Activated CD8-positive, alpha-beta memory T cell treated with anti-CD3 and anti-CD28 coated beads, Interleukin-2, amount 50 U/mL, for 4 hours (primary cell): ENCODE measurements around the gene TIMMDC1.
"Not testable (repeated sequence)": the region's sequence is repeated elsewhere in the genome, so short reads cannot be mapped to it uniquely, and the experiment has no call there.

Experiments
- DNase-seq: peaks from one replicate; pipeline ENCODE4 v3.0.0-alpha.2; 2020

The TIMMDC1 gene

GRCh38 chr3:119514637-119515036 is 16.3 kb downstream of the TIMMDC1 start:
- DNase-seq, result no peak

- no peak for DNase-seq
Measured at GRCh38 chr3:119517112-119517511, 18.8 kb downstream of the TIMMDC1 start.

DNA sequence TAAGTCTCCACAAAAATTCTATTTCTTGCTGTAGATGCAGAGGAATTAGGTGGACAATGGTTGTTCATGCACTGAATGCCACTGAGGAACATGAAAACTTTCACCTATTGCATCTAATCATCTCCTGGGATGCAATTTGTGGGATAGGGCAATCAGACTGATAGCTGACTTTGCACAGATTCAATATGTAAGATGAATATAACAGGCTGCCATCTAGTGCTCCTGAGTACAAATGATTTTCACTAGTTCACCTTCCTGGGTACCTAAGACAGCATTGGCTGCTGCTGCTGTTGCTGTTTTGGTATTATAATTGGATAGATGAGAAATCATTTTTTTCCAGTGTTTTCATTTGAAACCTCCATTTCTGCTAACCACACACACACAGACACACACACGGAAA is 19.7 kb downstream of the TIMMDC1 start:
- DNase-seq, result no peak

DNA sequence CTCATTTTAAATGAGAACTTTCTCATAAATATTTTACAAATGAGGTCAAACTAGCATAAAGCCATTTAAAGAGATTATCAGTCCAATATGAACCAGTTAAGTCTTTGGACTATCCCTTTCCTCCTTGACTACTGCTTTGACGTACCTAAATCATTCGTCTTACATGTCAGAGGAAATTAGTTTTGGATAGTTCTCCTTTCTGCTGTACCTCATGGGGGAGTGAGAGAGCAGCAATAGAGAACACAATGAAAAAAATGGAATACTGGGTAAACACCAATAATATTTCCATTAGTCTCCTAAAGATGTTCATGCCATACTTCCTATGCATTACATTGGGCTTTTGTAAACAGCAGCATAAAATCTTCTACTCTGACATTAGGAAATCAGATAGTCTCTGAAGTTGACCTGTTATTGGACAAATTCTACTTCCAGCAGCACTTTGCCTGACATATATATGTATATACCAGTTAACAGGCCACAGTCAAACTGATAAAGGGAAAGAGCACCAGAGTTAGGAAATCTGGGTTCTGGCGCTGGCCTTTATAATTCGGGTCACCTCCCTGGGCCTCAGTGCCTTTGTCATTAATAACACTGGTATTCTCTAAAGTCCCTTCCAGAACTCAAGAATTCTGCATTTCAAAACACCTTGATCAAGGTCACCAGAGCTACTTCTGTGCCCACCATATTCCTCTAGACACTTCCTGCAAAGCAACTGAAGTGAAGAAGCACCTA is 26.8 kb downstream of the TIMMDC1 start:
- no peak for DNase-seq

DNA sequence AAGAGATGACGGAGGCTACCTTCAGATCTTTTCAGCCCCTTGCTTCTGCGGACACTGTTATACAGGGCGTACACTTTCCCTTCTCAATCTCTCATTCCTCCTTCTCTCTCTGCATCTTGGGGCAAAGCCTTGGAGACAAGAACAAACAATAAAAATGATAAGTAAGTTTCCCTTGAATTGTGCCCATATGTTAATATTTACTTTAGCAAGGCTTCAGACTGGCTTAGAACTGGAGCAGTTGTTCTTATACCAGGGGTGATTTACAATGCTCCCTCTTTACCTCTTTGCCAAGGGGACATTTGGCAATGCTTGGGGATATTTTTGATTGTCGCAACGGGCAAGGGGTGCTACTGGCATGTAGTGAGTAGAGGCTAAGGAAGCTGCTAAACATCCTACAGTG is 29.4 kb downstream of the TIMMDC1 start:
- DNase-seq, result no peak

DNA sequence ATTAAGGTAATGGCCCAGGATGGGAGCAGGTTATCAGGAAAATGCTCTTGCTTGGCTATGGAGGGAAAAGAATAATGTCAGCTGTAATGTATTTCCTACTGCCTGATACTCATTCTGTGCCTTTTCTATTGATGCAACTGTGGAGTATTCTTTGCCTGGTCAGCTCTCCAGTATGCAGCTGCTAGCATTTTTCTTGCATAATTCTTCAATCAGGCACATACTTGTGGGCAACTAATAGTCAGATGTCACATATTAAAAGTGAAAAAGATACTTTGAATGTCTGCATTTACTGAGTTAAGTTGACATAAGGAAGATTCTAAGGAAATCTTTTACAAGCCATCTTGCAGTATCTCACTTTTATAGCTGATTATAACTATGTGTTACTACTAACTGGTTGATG is 31.5 kb downstream of the TIMMDC1 start:
- no peak for DNase-seq

DNA sequence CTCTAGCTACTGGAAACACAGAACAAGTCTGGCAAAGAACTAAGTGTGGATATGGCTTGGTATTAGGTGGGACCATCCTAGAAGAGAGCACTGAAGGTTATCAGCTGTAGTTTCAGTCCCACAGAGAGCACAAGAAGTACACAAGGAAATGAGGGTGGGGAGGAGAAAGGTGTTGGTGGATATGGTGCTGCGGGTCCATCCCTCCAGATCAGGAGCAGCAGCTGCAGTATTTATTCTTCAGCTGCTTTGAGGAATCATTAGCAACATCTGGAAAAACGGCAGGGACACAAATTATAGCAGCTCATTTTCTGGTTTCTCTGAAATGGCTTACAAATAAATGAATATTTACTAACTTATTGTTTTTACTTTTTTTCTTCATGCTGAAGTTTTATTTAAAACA is 32.1 kb downstream of the TIMMDC1 start:
- DNase-seq, result no peak

DNA sequence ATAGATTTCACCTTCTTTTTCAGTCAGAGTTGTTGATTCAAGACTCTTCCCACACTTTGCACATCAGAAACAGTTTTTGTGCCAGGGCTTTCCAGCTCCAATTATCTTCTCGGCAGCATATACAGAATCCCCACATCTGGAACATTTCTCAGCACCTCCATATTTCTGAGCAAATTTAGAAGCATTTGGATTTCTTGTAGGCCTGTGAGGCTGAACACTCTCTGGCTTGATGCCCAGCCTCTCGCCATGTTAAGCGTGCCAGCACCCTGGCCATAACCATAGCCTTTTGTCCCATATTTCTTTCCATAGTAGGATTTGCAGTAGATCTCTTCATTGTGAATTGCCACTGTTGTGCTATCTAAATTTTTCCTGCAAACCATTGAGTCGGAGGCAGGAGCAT is 32.8 kb downstream of the TIMMDC1 start:
- no peak for DNase-seq

- no peak for DNase-seq
Measured at GRCh38 chr3:119534296-119534695, 35.9 kb downstream of the TIMMDC1 start.

GRCh38 chr3:119536757-119537156 is 38.4 kb downstream of the TIMMDC1 start:
- no peak for DNase-seq

DNA sequence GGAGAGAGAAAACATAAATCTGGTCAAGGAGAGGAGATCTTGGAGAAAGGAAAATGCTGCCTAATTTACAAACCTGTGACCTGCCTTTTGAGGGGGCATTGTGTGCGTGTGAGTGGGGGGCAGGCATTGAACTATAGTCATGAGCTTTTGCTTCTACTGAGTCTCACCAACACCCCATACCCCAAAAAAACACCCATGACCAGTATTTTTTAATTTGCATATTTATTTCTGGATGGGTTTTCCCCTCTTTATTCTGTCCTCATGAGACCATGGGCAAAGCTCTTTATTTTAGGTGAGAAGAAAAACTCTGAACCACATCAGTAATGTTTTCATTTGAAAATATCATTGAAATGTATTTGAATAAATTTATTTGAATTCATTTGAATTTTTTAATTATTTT is 40.4 kb downstream of the TIMMDC1 start:
- no peak for DNase-seq

DNA sequence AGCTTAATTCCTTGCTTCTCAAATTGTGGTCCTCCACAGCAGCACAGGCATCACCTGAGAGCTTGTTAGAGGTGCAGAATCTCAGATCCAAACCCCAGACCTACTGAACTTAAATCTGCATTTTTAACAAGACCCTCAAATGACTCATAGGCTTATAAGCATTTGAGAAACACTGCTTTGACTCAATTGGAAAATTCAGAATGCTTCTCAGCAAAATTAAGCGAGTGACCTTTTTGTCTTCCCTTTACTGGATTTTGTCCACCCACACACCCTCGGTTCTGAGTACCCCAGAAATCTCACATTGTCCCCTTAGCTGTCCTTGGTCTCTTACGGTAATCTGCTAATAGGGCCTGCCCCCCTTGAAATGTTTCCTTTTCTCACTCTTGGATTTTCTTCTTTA is 43.2 kb downstream of the TIMMDC1 start:
- DNase-seq, result no peak

DNA sequence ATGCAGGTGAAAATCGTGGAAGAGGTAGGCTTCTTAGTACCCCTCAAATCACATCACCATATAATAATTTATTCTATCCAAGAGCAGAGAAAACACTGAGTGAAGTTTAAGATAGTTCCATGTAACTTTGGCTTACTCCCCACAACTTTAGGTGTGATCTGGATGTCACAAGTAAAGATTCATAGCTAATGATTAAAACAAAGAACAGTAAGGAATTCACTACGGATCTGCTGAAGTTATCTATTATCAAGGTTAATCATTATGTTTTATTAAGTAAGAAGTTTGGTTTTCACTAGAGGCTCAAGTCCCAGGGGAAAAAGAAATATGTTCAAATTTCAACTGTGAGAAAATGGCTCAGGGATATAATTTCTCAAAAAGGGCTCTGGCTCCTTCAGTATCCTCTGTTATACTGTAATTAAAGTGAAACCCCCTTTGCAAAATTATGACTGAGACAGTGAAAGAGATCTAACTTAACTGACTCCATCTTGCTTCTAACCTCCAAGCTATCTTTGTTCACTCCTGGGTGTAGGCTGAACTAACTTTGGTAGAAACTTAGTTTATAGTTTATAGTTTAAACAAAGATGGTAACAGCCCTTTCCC is 43.9 kb downstream of the TIMMDC1 start:
- DNase-seq, result no peak

DNA sequence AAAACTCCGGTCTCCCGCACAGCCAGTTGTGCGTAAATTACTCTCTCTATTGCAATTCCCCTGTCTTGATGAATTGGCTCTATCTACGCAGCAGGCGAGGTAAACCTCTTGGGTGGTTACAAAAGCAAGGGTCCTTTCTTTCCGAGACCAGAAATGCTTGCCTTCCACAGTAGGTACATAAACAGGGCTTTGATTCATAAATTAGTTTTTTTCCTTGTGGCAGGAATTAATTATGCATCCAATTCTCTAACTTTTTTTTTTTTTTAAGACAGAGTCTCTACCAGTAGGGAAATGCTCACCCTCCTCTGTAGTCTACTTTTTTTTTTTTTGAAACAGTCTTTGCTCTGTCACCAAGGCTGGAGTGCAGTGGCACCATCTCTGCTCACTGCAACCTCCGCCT is 44.8 kb downstream of the TIMMDC1 start:
- DNase-seq, result no peak

GRCh38 chr3:119547227-119547626 is 48.9 kb downstream of the TIMMDC1 start:
- no peak for DNase-seq

DNA sequence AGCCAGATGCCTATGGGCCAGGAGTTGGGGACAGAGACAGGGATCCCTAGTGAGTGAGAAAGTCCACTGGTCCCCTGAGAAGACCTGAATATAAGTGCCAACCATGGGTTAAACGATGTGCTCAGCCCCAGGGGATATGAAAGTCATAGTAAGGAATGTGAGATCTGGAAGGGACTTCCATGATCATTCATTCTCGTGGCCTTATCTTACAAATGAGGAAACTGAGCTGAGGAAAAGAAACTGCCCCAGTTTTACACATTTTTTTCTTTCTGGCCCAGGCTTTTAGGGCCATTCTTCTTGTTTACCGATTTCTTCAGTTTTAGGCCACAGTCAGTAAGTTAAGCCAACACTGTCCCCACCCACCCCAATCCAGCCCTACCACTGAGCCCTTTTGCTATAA is 50.0 kb downstream of the TIMMDC1 start:
- DNase-seq, result no peak

DNA sequence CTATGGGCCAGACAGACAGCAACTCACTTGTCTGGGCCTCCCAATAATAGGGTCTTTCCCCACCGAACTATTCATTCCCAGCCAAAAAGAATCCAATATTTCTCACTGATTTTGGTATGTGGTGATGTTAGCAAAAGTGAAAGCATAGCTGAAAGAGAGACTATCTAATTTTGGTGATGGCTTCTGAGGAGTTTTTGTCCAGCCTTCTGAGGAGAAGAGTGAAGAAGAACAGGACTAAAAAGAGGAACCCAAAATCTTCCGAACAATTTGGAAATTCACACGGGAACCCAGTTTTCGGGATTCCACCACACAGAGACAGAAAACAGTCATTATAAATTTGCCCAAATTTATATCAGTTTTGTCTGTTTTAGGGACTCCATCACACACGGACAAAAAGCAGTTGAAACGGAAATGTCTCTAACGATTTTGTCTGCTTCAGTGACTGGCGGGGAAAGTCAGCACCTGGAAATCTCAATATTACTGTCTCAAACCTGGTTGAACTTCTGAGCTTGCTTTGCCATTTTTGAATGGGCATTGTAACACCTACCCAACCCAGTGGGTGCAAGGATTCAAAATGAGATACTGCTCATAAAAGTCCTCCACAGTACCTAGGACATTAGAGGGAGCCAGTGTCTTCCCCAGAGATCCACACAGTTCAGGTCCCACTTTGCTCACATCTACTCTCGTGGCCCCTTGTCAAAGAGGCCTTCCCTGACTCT is 52.0 kb downstream of the TIMMDC1 start:
- no peak for DNase-seq

DNA sequence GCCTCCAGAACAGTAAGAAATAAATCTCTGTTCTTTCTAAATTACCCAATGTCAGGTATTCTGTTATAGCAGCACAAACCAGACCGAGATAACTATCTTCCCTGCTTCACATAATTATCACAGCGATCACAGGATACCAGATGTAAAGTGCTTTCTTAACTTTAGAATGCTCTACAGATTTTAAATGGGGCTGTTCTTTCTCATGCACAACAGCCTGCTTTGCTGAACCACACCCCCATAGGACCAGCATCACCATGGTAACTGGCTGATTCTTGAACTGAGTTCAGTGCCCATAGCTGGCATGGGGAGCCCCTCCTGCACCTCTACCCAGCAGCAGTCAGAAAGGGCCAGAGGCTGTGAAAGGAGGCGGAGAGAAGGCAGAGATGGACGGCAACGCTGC is 53.3 kb downstream of the TIMMDC1 start:
- DNase-seq, result no peak

- DNase-seq, result not testable (repeated sequence)
Measured at GRCh38 chr3:119552928-119553327, 54.6 kb downstream of the TIMMDC1 start.

GRCh38 chr3:119553823-119554415 is 55.6 kb downstream of the TIMMDC1 start:
- no peak for DNase-seq

GRCh38 chr3:119555309-119555735 is 57.0 kb downstream of the TIMMDC1 start:
- DNase-seq, result no peak

DNA sequence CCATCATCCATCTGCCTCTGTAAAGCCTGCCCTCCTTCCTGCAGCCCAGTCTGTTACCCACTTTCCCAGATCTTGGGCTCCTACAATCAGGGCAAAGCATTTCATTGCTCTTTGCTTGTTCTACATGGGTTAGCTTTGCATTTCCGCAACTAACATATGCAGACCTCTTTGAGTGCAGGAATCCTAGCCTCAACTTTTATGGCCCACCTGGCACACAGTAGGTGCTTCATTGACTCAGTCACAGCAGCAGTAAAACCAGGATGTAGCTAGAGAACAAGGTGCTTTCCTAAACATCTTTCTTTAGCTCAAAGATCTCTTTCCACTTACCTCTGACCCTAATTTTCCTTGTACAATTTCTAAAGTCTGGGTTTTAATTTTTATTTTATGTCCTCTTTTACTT is 57.6 kb downstream of the TIMMDC1 start:
- no peak for DNase-seq

DNA sequence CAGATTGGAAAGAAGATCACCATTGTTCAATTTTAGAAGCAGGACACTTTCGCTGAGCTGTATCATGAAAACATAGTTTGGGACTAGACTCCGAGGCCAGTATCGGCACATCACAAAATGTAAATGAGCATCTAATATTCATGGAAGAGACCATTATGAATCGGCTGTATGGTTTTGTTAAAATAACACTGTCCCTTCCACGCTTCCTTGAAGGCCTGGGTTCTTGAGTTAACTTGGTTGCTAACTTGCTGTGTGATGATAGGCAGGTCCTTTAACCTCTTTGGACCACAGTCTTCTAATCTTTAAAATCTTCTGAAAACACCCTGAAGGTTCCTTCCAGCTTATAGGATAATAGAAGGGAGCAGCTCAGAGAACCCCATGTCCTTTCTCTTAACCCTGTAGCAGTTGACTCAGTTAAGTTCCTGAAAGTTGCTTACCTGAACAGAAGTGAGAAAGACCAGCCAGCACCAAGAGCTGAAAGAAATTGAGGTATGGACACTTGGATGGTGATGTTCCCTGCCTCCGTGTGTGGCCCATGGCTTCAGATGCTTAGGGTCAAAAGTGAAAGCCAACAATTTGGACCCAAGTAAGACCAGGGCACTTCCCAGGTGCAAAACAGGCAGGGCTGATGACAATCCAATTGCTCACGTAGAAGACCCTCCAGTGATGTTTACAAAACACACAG is 59.0 kb downstream of the TIMMDC1 start:
- DNase-seq, result no peak
